Stimulated activated CD4-positive, alpha-beta T cell treated with anti-CD3 and anti-CD28 coated beads, Interleukin-4, amount 100 ng/mL, for 48 hours (primary cell): ENCODE data around the gene TNK2.
"Not testable (repeated sequence)": the region's sequence is repeated elsewhere in the genome, so short reads cannot be mapped to it uniquely, and the experiment has no call there.

Source experiments
- DNase-seq, 2 donors: peaks; one replicate each; pipeline ENCODE4 v3.0.0-alpha.2; 2020; ENCODE audit warnings: low read depth in 2 of 2

TNK2 gene

GRCh38 chr3:195821403-195822130 is 86.8 kb downstream of the TNK2 start:
- no peak for DNase-seq

- DNase-seq: no peak
Measured at GRCh38 chr3:195820901-195821300, 87.5 kb downstream of the TNK2 start.

DNA sequence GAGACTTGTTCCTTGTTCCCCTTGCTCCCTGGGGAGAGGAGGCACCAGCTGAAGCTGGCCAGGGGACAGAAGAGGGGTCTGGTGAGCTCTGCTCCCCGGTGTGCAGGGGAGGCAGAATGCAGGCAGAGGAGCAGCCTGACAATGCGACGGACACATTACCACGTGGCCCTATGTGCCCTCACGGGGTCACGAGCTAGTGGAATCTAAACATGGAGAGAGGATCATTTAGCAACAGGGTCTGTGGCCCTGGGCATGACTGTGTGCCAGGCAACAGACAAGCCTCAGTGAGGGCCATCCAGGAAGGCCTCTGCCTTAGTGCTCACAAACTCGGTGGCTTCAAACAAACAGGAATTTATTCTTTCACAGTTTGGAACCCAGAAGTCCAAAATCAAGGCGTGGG is 88.2 kb downstream of the TNK2 start:
- DNase-seq: no peak

GRCh38 chr3:195818301-195818700 is 90.0 kb downstream of the TNK2 start:
- DNase-seq: no peak

DNA sequence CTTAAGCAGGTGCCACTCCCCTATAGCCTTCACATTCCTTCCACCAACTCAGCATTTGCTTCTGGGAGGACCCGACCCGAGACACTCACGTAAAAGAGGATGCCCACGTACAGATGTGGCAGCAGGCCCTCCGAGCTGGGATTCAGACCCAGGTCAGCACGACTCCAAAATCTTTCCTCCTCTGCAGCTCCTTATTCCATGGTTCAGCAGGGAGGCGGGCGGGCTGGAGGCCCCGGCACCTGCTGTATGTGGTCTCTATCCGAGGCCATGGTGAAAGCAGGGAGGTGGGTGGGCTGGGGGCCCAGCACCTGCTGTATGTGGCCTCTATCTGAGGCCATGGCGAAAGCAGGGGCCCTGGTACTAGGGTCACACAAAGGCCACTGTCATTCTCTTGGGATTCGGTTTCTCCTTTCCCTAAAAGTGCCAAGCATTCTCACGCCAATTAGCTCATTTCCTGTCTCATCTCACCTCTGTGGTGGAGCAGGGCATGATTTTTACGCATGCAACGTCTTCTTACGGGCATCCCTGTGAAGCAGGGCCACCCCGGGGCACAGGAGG is 90.7 kb downstream of the TNK2 start:
- DNase-seq: no peak

GRCh38 chr3:195816276-195816913 is 92.0 kb downstream of the TNK2 start:
- not testable (repeated sequence) for DNase-seq

DNA sequence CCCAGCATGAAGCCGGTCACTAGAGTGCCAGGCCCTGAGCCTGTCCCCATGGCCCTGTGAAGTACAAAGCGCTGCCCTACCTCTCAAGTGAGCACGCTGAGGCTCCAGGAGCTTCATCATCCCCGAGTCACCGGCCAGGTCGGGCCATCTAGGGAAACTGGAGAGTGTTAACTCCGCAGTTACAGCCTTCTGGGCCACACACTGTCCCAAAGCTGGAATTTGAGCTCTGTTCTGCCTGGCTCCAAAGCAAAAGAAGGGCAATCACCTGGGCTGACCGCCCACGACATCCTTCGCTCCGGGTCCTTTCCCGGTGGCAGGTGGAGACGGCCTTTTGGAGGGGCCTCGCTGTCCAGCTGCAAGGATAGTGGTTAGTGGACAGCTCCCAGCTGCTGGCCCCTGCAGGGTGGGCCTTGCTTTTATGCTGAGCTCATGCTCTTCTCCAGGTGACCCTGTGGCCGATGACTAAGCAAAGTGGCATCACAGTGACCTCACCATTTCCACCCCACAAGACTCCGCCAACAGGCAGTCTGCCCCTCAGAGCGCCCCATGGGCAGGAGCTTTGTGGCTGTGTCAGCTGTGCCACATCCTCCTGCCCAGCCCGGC is 93.1 kb downstream of the TNK2 start:
- DNase-seq: no peak

DNA sequence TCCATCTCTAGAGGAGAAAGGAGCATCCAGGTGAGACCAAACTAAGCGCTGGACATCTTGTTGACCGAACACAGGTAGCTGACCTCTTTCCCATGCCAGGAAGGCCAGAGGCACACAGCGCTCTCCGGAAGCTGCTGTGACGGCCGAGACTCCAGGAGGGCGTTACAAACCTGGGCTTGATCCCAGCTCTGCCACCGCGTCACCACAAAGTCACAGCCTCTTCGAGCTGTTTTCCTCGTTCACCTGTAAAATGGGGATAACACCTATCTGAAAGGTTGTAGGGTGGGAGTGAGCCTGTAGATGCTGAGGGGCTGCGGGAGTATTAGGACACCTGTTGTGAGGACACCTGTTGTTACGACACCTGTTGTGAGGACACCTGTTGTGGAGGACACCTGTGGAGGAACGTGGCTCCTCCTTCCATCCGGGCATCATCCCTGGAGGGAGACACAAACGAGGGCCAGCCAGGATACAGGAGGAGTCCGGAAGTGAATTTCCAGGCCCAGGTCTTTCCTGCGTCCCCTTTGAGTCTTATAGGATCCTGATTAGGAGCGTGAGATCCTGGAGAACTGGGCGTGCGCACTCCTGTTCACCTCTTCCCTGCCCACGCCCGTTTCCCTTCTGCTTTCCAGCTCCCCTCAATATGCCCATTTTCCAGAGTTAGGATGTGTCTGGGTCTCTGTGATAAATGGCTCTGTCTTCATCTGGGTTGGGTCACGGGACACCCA is 94.3 kb downstream of the TNK2 start:
- DNase-seq: no peak
